Psoas muscle (tissue), 8 donors: ENCODE data around the gene UBE3B. TPM values are rescaled to one million over a fixed set of nuclear protein-coding genes. Genes with fewer than 3 reads are reported as not detected.
A peak's percentile ranks its signal among the peaks of the same experiment; 100 is the strongest.

ENCODE experiments used
- ATAC-seq, 4 donors: fragments of 200-7000 bp; cut with Tn5 transposase; one replicate each; pipeline ENCODE4 v1.9.1; 2020; ENCODE audit warnings: moderate library complexity in 3 of 4, mild to moderate bottlenecking in 2 of 4
- DNase-seq, 2 donors: peaks; one replicate each; pipeline ENCODE4 v3.0.0-alpha.2; 2020
- H3K27ac ChIP-seq: fragments of 200-600 bp; one replicate; pipeline ENCODE4 v1.8.0; 2022
- H3K27me3 ChIP-seq, 3 donors: fragments of 200-600 bp in 1 of 3; one replicate each; pipeline versions ENCODE4 v1.6.1 to v1.8.0; 2013 to 2022; ENCODE audit warnings: low read length in 2 of 3, mild to moderate bottlenecking in 2 of 3, moderate library complexity in 1 of 3; ENCODE audit not compliant: insufficient read depth in 3 of 3
- H3K36me3 ChIP-seq, 2 donors: fragments of 200-600 bp in 1 of 2; one replicate each; pipeline versions ENCODE4 v1.6.1 to v1.8.0; 2013 to 2022; ENCODE audit warnings: low read depth in 1 of 2, mild to moderate bottlenecking in 1 of 2, moderate library complexity in 1 of 2; ENCODE audit not compliant: insufficient read depth in 1 of 2
- H3K4me1 ChIP-seq: fragments of 200-600 bp; one replicate; pipeline ENCODE4 v1.8.0; 2022
- H3K4me3 ChIP-seq: fragments of 200-600 bp; one replicate; pipeline ENCODE4 v1.8.0; 2022; ENCODE audit warnings: mild to moderate bottlenecking
- H3K9me3 ChIP-seq: fragments of 200-600 bp; one replicate; pipeline ENCODE4 v1.8.0; 2022
- WGBS, 3 donors: extraction: QIAGEN DNeasy Blood & Tissue Kit; methylation state at CpG; one replicate each; pipeline versions ENCODE4 v1.1.6 to v1.1.7; 2013; 5-methylcytosine and 5-hydroxymethylcytosine counted together
- intact Hi-C, 2 donors: fragments of 100-400 bp; cut with DNase I; formaldehyde crosslinking; loops; one replicate each; pipeline versions ENCODE4 v1.11.0 to v1.14.2; 2022
- polyA plus RNA-seq, 3 donors: library from polyadenylated mRNA; stranded (reverse); fragments of 200-250 nt; gene quantifications; one replicate each; pipeline ENCODE4 v1.2.3, GENCODE V29; 2013
- total RNA-seq, 4 donors: library from RNA; stranded (reverse); fragmentation: NEBNext Ultra II Directional in 2 of 4; extraction: Animal tissue kit (Norgen Biotek cat#: 25700) in 2 of 4; gene quantifications; one replicate each; pipeline versions ENCODE4 v1.2.1 to v1.2.4, GENCODE V29; 2021 to 2023
- TF ChIP-seq, protein P1 (sequence below): fragments of 200-600 bp; IDR thresholded peaks from one replicate; pipeline ENCODE4 v1.8.0; 2022; ENCODE audit warnings: antibody characterized with exemption
- donor health status: healthy with polysubstance abuse.
- donor health status: DM: no; HTN: no; CAD: no; lungs with moderate emphysema.
- donor health status: Bipolar disorder and iron deficiency.
- donor health status: healthy.
- donor health status: DM: yes; HTN: yes; CAD: no.
- donor health status: DM: no; HTN: no; CAD: no.
- donor health status: DM: no; HTN: no; CAD: no.
- donor health status: DM: yes; HTN: yes; CAD: no.

UBE3B gene
- total and polyA plus RNA-seq, 7 donors = 13.5 to 50.8 (median 42.6) TPM

- no peak overlapping the region for H3K27ac ChIP-seq
- 93 to 100% (median 96%) methylated on average over 1 of the region's 1 CpG for WGBS, 3 donors
- ATAC-seq (no peak), DNase-seq (no peak)
- TF ChIP-seq, protein P1, sequence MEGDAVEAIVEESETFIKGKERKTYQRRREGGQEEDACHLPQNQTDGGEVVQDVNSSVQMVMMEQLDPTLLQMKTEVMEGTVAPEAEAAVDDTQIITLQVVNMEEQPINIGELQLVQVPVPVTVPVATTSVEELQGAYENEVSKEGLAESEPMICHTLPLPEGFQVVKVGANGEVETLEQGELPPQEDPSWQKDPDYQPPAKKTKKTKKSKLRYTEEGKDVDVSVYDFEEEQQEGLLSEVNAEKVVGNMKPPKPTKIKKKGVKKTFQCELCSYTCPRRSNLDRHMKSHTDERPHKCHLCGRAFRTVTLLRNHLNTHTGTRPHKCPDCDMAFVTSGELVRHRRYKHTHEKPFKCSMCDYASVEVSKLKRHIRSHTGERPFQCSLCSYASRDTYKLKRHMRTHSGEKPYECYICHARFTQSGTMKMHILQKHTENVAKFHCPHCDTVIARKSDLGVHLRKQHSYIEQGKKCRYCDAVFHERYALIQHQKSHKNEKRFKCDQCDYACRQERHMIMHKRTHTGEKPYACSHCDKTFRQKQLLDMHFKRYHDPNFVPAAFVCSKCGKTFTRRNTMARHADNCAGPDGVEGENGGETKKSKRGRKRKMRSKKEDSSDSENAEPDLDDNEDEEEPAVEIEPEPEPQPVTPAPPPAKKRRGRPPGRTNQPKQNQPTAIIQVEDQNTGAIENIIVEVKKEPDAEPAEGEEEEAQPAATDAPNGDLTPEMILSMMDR = no peak
- H3K4me3 ChIP-seq = no peak overlapping the region
- H3K27me3 ChIP-seq = no peaks in the 10 kb centered on the region
- H3K9me3 ChIP-seq = no peaks in the 10 kb centered on the region
- peaks cover 17% of the 10 kb centered on the region for H3K4me1 ChIP-seq
- intact Hi-C loops = no loop called here
- H3K36me3 ChIP-seq = peaks cover 2 to 76% of the 10 kb centered on the region in 2 donors
Observed at GRCh38 chr12:109577311-109577710, 99.9 kb downstream of the UBE3B start.

DNA sequence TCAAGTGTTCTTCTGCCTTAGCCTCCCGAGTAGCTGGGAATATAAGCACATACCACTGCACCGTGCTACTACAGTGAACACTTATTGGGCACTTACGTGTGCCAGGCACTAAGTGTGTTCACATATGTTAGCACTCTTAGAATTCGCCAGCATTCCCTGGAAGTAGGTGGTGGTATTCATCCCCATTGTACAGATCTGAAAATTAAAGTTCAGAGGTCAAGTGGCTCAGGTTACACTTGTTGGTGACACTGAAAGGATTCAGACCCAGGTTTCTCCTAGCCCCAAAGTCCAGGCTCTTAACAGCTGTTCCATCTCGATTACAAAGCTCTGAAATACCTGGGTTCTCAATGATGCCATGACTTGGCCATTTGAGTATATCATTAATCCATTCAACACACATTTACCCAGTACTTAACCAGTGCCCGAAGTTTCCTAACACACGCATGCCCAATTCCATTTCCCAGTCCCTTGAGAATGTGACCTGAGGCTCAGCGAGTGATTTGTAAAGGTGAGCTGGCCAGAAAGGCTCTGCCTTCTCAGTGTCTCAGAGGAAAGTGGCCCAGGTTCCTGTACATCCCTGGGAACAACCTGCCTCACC lies 101.0 kb downstream of the UBE3B start:
- Histone ChIP-seq H3K27me3 (no peaks in the 10 kb centered on the region), H3K9me3 (no peaks in the 10 kb centered on the region), H3K36me3 (peaks cover 2 to 76% of the 10 kb centered on the region in 2 donors), H3K27ac (no peak overlapping the region), H3K4me3 (no peak overlapping the region), H3K4me1 (peaks cover 10% of the 10 kb centered on the region)
- intact Hi-C loops = no loop called here
- ATAC-seq = no peak
- TF ChIP-seq, protein P1 = no peak
- DNase-seq = no peak
- 75 to 82% (median 78%) methylated on average over 8 of the region's 8 CpGs for WGBS, 3 donors

- WGBS, 3 donors = 88 to 91% (median 91%) methylated on average over 7 of the region's 7 CpGs
- H3K9me3 ChIP-seq = no peaks in the 10 kb centered on the region
- H3K27ac ChIP-seq = no peak overlapping the region
- H3K27me3 ChIP-seq = no peaks in the 10 kb centered on the region
- H3K4me3 ChIP-seq = no peak overlapping the region
- H3K4me1 ChIP-seq = peaks cover 4% of the 10 kb centered on the region
- DNase-seq = no peak
- H3K36me3 ChIP-seq = peaks cover 6 to 85% of the 10 kb centered on the region in 2 donors
- intact Hi-C loops = no loop called here
- TF ChIP-seq, protein P1 = no peak
- ATAC-seq = no peak
Observed at GRCh38 chr12:109579639-109580038, 102.2 kb downstream of the UBE3B start.

- WGBS, 3 donors = 76 to 88% (median 81%) methylated on average over 8 of the region's 8 CpGs
- intact Hi-C loops = no loop called here
- TF ChIP-seq, protein P1 = no peak
- peak in 1 of 2 donors; percentile 14 for DNase-seq
- no peak for ATAC-seq
- no peaks in the 10 kb centered on the region for H3K9me3 ChIP-seq
- H3K36me3 ChIP-seq = peaks cover 6 to 85% of the 10 kb centered on the region in 2 donors
- H3K4me3 ChIP-seq = no peak overlapping the region
- no peaks in the 10 kb centered on the region for H3K4me1 ChIP-seq
- no peaks in the 10 kb centered on the region for H3K27me3 ChIP-seq
- H3K27ac ChIP-seq = no peak overlapping the region
Observed at GRCh38 chr12:109580272-109580671, 102.8 kb downstream of the UBE3B start.
